Endometrial microvascular endothelial cells (primary cell): Measurements from ENCODE around the gene IFT57. TPM values are rescaled to one million over a fixed set of nuclear protein-coding genes. Genes with fewer than 3 reads are reported as not detected.
"Not testable (repeated sequence)": the region's sequence is repeated elsewhere in the genome, so short reads cannot be mapped to it uniquely, and the experiment has no call there.

Experiments used
- in situ Hi-C: cut with HindIII; loops from 2 replicates; pipeline ENCODE4 v1.10.0; 2017; ENCODE audit warnings: low sequenced_read_pairs, low pct_unique_long_range_greater_than_20kb; ENCODE audit errors: inconsistent ontology term
- total RNA-seq: library from RNA; depleted of rRNA; stranded (reverse); fragments of >200 nt; gene quantifications from one replicate; pipeline ENCODE4 v1.2.3, GENCODE V29; 2015; ENCODE audit errors: inconsistent ontology term

IFT57 gene, protein sequence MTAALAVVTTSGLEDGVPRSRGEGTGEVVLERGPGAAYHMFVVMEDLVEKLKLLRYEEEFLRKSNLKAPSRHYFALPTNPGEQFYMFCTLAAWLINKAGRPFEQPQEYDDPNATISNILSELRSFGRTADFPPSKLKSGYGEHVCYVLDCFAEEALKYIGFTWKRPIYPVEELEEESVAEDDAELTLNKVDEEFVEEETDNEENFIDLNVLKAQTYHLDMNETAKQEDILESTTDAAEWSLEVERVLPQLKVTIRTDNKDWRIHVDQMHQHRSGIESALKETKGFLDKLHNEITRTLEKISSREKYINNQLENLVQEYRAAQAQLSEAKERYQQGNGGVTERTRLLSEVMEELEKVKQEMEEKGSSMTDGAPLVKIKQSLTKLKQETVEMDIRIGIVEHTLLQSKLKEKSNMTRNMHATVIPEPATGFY
- total RNA-seq: 19.3 TPM

DNA sequence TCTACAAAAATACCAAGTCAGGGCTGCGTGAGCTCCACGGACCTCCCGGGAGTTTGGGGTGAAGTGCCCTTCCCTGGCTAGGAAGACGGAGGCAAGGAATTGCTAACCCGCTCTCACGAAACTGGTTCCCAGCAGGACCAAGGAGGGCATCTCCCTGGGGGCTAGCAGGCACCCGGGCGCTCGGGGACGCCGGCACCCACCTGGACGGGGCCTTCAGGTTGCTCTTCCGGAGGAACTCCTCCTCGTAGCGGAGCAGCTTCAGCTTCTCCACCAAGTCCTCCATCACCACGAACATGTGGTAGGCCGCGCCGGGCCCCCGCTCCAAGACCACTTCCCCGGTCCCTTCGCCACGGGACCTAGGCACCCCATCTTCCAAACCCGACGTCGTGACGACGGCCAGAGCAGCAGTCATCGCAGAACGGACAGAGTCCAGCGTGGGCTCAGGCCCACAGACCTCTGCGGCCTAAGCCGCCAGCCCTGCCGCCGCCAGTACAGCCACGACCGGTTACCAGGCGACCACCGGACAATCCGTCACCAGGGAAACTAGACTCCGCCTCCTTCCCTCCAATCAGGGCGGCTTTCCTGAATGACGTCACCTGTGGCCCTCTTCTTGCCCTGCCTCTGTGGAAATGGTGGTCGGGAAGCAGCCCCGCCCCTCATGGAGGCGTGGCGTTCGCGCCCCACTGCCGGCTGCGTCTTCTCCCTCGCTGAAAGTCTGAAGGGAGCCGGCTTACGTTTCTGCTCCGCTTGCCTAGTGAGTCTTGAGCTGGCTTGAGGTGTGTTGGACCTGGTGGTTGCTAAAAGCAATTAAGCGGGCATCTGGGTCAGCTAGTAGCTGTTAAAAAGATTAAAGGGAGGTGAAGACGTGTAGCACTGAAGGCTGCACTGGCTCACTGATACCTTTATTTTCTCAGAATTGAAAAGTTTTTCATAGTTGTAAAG, at the start of gene IFT57:
TSS of gene IFT57 (minus strand) at position 514 of the 942 bp plus-strand sequence. CDS start at position 412, 102 bp downstream.
- in situ Hi-C loops: no loop called here

DNA sequence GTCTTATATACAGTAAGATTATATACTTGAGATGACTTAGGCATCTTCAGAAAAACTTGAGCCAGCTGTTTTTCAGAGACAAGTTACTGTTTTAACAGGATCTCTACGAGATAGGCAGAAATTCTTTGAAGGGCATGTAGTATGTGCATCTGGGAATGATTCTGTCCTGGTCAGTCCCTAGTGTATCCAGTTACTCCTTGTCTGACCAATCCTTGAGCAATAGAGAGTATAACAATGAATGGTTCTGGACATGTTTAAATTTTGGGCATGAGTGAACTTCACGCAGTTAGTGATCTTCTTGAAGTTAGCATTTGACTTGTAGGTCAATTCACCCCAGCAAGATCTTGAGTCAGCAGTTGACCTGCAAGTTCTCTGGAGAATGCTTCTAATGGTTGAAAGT, 49.4 kb upstream of the IFT57 start:
- in situ Hi-C loops: no loop called here

DNA sequence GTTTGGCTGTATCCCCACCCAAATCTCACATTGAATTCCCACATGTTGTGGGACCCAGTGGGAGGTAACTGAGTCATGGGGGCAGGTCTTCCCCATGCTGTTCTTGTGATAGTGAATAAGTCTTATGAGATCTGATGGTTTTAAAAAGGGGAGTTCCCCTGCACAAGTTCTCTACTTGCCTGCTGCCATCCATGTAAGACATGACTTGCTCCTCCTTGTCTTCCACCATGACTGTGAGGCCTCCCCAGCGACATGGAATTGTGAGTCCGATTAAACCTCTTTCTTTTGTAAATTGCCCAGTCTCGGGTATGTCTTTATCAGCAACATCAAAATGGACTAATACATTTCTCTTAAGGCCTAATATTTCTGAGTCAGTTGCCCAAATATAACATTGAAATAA, 46.0 kb upstream of the IFT57 start:
- in situ Hi-C loops: not testable (repeated sequence)

DNA sequence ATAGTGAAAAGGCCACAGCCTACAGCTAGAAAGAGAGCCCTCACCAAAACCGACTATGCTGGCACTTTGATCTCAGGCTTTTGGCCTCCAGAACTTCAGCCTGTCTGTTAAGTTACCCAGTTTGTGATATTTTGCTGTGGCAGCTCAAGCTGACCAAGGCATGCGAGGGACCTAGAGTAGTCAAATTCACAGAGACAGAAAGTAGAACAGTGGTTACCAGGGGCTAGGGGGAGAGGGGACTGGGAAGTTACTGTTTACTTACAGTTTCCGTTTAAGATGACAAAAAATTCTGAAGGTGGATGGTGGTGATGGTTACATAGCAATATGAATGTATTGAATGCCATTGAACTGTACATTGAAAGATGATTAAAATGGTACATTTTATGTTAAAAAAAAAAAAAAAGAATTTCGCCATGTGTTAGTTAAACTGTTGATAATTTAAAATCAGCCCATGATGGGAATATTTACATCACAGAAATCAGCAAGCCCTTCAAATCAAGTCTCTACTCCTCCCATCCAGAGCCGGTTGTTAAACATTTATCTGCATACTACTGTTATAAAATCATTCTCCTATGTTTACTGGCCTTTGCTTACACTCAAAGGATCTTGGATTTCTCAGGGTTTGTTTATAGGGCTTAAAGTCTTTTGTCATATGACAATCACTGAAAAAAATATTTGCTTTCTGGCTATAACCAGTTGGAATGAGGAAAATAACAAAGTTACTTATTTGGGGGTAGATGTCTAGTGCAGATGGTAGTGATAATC, 42.5 kb upstream of the IFT57 start:
- in situ Hi-C loops: not testable (repeated sequence)

DNA sequence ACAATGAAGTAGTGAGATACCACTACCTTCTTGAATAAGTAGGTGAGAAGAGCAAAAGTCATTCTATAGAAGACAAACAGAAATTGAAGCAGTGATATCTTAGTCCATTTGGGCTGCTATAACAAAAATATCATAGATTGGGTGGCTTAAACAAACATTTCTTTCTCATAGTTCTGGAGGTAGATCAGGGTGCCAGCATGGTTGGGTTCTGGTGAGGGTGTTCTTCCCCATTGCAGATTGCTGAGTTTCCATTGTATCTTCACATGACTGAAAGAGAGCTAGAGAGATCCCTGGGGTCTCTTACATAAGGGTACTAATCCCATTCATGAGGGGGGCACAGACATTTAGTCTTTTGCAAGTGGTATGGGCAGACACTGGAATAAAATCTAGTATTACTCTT, 32.9 kb upstream of the IFT57 start:
- in situ Hi-C loops: no loop called here

DNA sequence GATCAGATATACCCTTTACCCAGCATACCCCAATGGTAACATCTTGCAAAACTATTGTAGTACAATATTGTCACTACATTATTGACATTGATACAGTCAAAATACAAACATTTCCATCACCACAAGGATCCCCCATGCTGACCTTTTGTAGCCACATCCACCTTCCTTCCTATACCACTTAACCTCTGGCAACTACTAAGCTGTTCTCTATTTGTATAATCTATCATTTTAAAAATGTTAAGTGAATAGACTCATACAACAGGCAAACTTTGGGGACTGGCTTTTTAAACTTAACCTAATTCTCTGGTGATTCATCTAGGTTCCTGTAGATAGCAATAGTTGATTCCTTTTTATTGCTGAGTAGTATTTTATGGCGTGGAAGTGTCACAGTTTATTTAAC, 29.6 kb upstream of the IFT57 start:
- in situ Hi-C loops: no loop called here

DNA sequence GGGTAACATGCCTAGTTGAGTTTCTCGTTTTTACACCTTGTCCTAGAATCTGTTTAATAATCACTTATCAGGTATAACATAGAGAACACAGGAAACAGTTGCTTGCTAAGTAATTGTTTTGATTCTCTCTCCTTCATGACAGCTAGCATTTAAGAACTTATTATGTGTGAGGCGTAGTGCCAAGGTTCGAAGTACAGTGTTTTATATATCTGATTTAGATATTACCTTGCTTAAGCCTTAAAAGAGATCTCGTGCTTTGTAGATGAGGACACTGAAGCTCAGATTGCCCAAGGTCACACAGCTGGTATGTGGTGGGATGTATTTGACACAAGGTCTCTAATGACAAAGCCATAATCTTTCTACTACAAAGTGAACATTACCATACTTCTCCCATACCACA, 29.0 kb upstream of the IFT57 start:
- in situ Hi-C loops: no loop called here

DNA sequence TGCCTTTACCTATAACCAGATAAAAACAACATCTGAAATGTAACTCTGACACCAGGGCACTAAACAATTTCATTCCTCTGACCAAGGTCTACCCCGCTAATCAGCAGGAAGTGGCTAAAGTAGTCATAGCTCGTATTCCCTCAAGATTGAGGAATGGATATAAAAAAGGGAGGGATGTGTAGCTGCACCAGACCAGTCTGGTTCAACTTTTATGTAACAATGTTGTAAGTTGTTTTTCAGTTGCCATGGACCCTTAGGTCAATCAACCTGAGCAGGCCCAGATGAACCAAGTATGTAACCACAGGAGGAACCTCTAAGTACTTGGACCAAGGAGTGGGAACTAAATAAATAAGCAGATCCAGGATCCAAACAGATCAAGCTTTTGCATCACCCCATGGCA, 28.4 kb upstream of the IFT57 start:
- in situ Hi-C loops: no loop called here

DNA sequence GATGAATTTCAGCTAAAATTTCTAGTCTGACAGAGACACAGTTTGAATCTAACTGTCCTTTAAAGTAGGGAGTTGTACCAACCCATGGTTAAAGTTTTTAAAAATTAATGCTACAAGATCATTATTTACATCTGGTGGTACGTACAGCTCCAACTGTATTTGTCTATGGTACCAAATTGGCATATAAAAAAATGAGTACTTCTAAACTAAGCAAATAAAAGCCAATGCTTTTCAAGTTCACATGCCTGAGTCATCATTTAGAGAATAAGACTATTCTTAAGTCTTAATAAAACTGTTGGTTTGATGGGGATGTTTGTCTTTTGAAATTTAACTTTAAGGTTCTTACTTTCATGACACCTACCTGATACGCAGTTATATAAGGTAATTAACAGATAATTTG, 21.0 kb upstream of the IFT57 start:
- in situ Hi-C loops: no loop called here

DNA sequence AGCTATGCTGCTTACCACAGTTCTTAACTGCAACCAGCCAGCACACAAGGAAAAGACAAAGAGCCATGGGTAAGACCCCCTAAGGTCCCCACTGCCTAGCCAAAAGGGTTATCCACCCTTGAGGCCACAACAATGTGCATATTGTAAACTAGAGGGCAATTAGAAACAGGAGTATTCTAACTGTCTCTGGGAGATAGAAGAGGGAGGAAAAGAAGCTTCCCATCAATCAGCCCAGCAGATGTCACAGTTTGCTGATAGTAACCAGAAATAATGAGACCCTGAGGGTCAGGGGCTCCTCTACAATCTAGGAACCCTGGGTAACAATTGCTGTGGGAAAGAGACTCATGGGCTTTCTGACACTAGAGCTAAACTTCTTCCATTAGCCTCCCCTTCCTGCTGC, 20.6 kb upstream of the IFT57 start:
- in situ Hi-C loops: no loop called here

DNA sequence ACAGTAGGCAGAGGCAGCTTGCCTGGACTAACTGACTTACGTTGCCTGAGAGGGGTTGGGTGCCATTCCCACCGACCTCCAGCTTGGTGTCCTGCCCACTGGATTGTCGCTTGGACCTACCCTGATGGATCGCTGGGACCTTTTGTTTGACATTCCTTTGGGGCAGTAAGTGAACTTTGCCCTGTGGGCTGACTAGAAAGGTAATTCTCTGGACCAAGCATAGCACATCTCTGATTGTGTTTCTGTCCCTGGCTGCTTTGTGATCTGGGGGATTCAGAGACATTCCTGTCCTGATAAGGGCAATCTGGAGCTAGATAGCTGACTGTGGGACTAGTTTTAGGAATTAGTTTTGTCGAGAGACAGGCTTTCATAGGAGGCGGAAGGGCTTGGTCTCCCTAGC, 19.5 kb upstream of the IFT57 start:
- in situ Hi-C loops: no loop called here

DNA sequence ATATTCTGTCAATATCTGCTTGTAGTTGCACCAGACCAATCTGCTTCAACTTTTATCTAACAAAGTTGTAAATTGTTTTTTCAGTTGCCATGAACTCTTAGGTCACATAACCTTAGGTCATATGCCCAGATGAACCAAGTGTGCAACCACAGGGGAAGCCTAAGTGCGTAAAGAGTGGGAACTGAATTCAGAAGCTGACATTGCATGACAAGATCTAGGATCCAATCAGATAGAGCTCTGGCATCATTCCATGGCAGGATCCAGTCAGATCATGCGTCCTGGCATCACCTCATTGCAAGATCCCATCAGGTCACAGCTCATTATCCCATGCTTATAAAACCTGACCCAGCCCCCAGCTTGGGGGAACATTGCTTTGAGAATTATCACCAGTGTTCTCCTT, 18.9 kb upstream of the IFT57 start:
- in situ Hi-C loops: no loop called here

DNA sequence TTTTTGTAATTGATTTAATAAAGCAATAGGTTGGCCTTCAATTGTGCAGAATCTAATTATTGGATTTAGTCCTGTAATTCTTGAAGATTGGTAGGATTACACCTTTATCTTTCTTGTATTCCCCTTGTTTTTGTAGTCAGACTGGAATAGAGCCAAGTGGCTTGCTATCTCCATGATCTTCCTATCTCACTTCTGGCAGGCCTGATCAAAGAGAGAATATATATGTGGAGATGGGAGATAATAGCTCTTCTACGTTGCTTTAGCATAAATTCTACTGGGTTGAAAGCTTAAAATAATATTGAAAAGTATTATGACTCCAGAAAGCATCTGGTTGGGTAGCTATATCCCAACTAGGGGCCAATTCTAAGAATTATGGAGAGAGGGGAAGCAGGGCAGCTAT, 16.9 kb upstream of the IFT57 start:
- in situ Hi-C loops: no loop called here

DNA sequence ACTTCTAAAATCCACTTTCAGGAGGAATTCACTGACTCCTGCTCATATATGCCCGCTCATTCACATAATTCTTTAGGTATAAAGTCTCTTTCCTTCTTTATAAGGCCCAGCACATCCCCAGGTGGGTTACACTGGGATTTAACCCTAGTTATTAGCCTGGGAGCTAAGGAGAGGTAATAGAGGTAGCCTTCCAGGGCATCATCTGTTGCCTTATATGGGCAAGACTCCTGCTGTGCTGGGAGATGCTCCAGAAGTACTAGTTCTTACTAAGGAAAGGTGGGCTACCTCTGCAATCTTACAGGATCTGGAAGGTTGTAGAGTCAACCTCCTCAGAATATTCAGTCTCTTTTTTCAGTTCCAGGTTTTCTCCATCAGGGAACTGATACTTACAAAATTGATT, 13.1 kb upstream of the IFT57 start:
- in situ Hi-C loops: no loop called here

DNA sequence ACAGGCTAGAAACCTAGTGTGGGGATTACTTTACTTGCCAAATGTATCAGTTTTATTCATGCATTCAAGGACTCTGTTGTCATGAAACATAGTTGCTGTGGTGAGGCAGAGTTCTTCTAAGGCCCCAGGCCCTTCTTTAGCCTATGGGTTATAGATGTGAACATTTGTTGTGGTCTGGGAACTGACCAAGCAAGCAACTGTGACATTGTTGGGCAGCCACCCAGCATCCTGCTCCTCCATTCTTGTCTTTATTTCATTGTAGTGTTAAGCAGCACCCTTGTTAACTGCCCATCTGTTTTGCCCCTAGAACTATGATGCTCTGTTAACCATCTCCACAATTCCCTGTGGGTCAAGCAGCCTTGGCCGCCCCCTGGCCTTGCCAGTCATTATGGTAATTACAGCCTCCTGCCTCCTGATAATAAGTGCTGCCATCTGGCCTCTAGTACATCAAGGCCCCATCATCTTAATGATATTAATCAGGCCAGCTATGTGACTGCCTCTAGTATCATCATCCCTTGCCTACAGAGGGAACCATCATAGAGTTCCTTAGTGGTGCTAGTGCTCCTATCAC, 12.2 kb upstream of the IFT57 start:
- in situ Hi-C loops: no loop called here

DNA sequence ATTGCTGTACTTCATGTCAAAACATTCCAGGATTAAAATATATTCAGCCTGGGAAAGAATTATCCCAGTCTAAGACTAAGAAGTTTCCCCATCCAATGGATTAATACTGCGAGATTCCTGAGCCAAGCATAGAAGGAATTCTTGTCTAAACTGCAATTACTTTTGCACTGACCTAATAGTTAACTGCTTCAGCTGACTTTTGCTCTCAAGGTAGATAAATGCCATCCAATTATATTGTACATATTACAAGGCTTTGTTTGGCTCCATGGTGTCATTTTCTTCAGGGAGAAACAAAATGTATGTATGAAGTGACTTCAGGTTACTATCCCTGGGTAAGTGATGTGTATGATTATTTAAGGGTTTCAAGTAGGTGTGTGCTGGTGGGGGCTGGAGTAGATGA, 6.1 kb upstream of the IFT57 start:
- in situ Hi-C loops: no loop called here

DNA sequence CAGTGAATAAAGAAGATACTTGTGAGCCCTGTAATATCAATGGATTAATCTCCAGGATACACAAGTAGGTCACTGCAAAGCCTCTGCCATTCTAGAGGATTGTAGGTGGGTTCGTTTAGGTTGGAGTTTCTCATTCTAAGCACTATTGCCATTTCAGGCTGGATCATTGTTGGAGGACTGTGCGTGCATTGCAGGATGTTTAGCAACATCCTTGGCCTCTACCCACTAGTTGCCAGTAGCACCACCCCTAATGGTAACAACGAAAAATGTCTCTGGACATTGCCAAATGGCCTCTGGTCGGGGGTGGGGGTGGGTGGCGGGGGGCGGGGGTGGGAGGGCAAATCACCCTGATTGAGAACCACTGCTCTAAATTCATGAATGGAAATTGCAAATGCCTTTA, 4.9 kb upstream of the IFT57 start:
- in situ Hi-C loops: no loop called here

DNA sequence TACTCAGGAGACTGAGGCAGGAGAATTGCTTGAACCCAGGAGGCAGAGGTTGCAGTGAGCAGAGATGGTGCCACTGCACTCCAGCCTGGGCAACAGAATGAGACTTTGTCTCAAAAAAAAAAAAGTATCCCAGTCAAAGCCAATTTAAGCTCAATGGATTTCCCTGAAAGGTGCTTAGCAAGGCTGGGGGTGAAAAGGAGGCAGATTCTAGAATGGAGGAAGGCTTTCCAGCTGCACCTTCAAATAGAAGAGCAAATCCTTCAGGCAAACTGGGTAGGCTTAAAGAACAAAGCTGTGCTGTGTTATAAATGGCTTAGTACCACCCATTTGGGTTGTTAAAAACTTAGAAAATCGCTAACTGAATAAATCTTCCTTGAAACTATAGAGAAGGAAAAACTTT, 3.0 kb upstream of the IFT57 start:
- in situ Hi-C loops: no loop called here

DNA sequence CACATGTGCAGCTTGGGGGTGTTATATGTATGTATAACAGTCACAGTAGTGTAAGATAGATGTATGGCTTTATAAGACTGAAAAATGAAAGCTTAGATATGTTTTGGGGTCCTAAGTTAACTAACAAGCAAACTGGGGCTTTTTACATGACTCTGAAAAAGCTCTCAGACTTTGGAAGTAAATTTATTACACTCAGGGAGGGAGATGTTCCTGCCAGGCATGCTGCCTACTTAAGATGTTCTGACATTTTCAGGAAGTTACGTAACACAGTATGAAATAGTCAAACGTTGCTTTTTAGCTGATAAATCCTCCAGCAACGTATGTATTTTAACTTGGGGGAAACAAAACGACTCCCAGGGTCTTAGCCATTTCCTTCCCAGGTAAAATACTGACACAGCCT, 1.7 kb upstream of the IFT57 start:
- in situ Hi-C loops: no loop called here
